ENCODE data around the gene PDE6A. TPM values are rescaled to one million over a fixed set of nuclear protein-coding genes. Genes with fewer than 3 reads are reported as not detected.
A peak's percentile ranks its signal among the peaks of the same experiment; 100 is the strongest.

Gene PDE6A
- total and polyA plus RNA-seq, 9 of the 15 experiments (the other 6 are each of a cell fraction or from before 2014, with no cell fraction given), result 0.01 to 0.04 (median 0.01) TPM; not detected in 6

DNA sequence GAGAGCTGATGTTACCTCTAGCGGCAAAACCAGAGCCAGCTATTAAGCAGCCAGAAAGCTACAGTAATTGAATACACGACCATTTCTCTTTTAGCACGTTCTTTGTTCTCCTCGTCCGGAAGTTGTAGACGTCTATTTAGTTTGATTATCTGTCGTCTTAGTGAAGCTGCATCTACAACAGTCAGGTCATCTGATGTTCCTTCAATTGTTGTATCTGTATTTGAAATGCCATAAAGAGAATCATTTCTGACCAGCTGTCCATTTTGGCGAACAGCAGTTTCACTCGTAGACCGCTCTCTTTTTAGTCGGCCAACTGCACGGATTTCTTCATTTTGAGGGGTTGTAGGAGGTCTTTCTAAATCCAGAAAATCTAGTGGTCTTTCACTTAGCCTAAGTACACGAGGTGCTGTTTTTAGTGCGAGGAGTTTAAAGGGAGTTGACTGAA is 12.6 kb downstream of the PDE6A start:
- no TSS peak for BruUV-seq (replicated peaks)
- DNase-seq (ENCODE audit: extremely low read depth in 1 of 4, low spot score in 3 of 4) (no peak), ATAC-seq (peak; percentile 5; the same call in 2 of the 3 replicates), FAIRE-seq (no peak)
- Histone ChIP-seq H3K27me3 (ENCODE audit: control insufficient read depth in 2 of 2, insufficient read depth in 2 of 2, low read length in 2 of 2) (no peaks in the 10 kb centered on the region), H3K9ac (ENCODE audit: insufficient read depth in 1 of 2, low read depth in 2 of 2, low read length in 2 of 2) (peak overlapping the region in 1 of 2 experiments; percentile 51; a peak in 2 of 4 replicates), H3K27ac (ENCODE audit: extremely low read depth, low read depth, low read length) (peak overlapping the region; percentile 48; the same call in 1 of the 3 replicates), H3K4me2 (ENCODE audit: insufficient read depth, low read length) (peak overlapping the region; percentile 32), H3K4me3 (no peak overlapping the region), H3K4me1 (replicated peaks in 1 of 2; ENCODE audit: control insufficient read depth in 2 of 2, insufficient read depth in 2 of 2, low read length in 2 of 2) (peaks cover 5 to 21% of the 10 kb centered on the region in 2 experiments), H3K79me2 (ENCODE audit: control insufficient read depth, insufficient read depth, low read length) (no peaks in the 10 kb centered on the region), H3K36me3 (ENCODE audit: control insufficient read depth, insufficient read depth, low read length) (no peaks in the 10 kb centered on the region), H3K9me3 (replicated peaks; ENCODE audit: control insufficient read depth, insufficient read depth, low read depth, low read length) (no peaks in the 10 kb centered on the region), H2AFZ (ENCODE audit: low read depth, low read length) (peak overlapping the region; percentile 97), H3K9me1 (ENCODE audit: control insufficient read depth, insufficient read depth, low read length) (no peaks in the 10 kb centered on the region), H4K20me1 (replicated peaks; ENCODE audit: control insufficient read depth, insufficient read depth, low read length) (no peaks in the 10 kb centered on the region)
- ChIA-PET POLR2A (interaction anchor here (1.1 kb wide), 1 partner anchor 27 kb away, joined by 3 read pairs; no protein-coding TSS in a partner anchor), CTCF (ENCODE audit: low intra/inter-chr PET ratio) (no interaction called here)
- in situ Hi-C loops (cut with MboI), result no loop called here
- intact Hi-C loops (cut with micrococcal nuclease), result loop anchor here (1.0 kb wide), 1 partner anchor 8 kb away; no protein-coding TSS in a partner anchor
- 24% methylated on average over 14 of the region's 14 CpGs for WGBS (ENCODE audit: insufficient coverage, low coverage, missing lambda C conversion rate)
- no peak for TF ChIP-seq CBX8 (IDR thresholded peaks at IDR 0.05; ENCODE audit: borderline replicate concordance, extremely low read depth, low read depth, low read length, poor library complexity, severe bottlenecking)
- no peak for TF ChIP-seq SIX5 (IDR thresholded peaks at IDR 0.05; ENCODE audit: borderline replicate concordance in 1 of 2, insufficient read depth in 1 of 2, low read depth in 1 of 2, low read length in 2 of 2)
- TF ChIP-seq JUN (IDR thresholded peaks at IDR 0.05; ENCODE audit: borderline replicate concordance, low read depth, low read length), result no peak
- TF ChIP-seq JUN (CRISPR knock-in tag; IDR thresholded peaks at IDR 0.05; ENCODE audit: borderline replicate concordance), result no peak
- 0 out of 2 replicates have a peak, but pooled peaks have one; percentile 63 for TF ChIP-seq NFRKB (IDR thresholded peaks at IDR 0.05; ENCODE audit: low read depth)
- TF ChIP-seq MGA (IDR thresholded peaks at IDR 0.05), result peak; percentile 34
